Mesothelial cell of epicardium (in vitro differentiated cells): ENCODE measurements around the gene ERVFRD-1. TPM values are rescaled to one million over a fixed set of nuclear protein-coding genes. Genes with fewer than 3 reads are reported as not detected.
A peak's percentile ranks its signal among the peaks of the same experiment; 100 is the strongest.

Source experiments
- DNase-seq, 2 experiments: peaks; one replicate each; pipeline ENCODE4 v3.0.0; 2021; ENCODE audit warnings: low spot score in 2 of 2; ENCODE audit not compliant: unreplicated experiment in 2 of 2
- H3K27ac Mint-ChIP-seq: 2 replicates; pipeline ENCODE4 v1.8.0; 2021; ENCODE audit warnings: mixed read lengths
- H3K27me3 Mint-ChIP-seq: 2 replicates; pipeline ENCODE4 v1.8.0; 2021; ENCODE audit warnings: low read depth, mixed read lengths
- H3K36me3 Mint-ChIP-seq: 2 replicates; pipeline ENCODE4 v1.8.0; 2021; ENCODE audit warnings: mixed read lengths
- H3K4me1 Mint-ChIP-seq: 2 replicates; pipeline ENCODE4 v1.8.0; 2021; ENCODE audit warnings: mixed read lengths
- H3K4me3 Mint-ChIP-seq: 2 replicates; pipeline ENCODE4 v1.8.0; 2021; ENCODE audit warnings: mild to moderate bottlenecking, moderate library complexity, mixed read lengths
- H3K9me3 Mint-ChIP-seq: 2 replicates; pipeline ENCODE4 v1.8.0; 2021; ENCODE audit warnings: mixed read lengths
- CTCF ChIP-seq: fragments of 200-600 bp; sonication (generic); IDR thresholded peaks from one replicate; pipeline ENCODE4 v1.5.0; 2021; ENCODE audit warnings: antibody characterized with exemption; ENCODE audit not compliant: unreplicated experiment
- total RNA-seq: library from RNA; stranded (reverse); gene quantifications from 3 replicates; pipeline ENCODE4 v1.2.1, GENCODE V29; 2021

The ERVFRD-1 gene
- total RNA-seq, 1 donor from 2014 or later: 0.25 TPM

- Mint-ChIP-seq H3K27ac (peak overlapping the region; percentile 43), H3K36me3 (no peaks in the 10 kb centered on the region), H3K4me1 (peaks cover 9% of the 10 kb centered on the region), H3K9me3 (peaks cover 4% of the 10 kb centered on the region), H3K4me3 (no peak overlapping the region), H3K27me3 (no peaks in the 10 kb centered on the region)
- TF ChIP-seq CTCF: no peak
- DNase-seq: no peak
Measured at GRCh38 chr6:11151488-11151887, 40.0 kb upstream of the ERVFRD-1 start.

- no peaks in the 10 kb centered on the region for H3K27me3 Mint-ChIP-seq
- no peak for DNase-seq
- no peaks in the 10 kb centered on the region for H3K36me3 Mint-ChIP-seq
- TF ChIP-seq CTCF: no peak
- no peak overlapping the region for H3K4me3 Mint-ChIP-seq
- H3K9me3 Mint-ChIP-seq: no peaks in the 10 kb centered on the region
- peaks cover 9% of the 10 kb centered on the region for H3K4me1 Mint-ChIP-seq
- H3K27ac Mint-ChIP-seq: no peak overlapping the region
Measured at GRCh38 chr6:11149551-11149950, 38.0 kb upstream of the ERVFRD-1 start.

GRCh38 chr6:11146117-11146826, 34.7 kb upstream of the ERVFRD-1 start:
- Mint-ChIP-seq H3K9me3 (no peaks in the 10 kb centered on the region), H3K27ac (no peak overlapping the region), H3K27me3 (no peaks in the 10 kb centered on the region), H3K36me3 (no peaks in the 10 kb centered on the region), H3K4me3 (no peak overlapping the region), H3K4me1 (peaks cover 9% of the 10 kb centered on the region)
- no peak for TF ChIP-seq CTCF
- no peak for DNase-seq

DNA sequence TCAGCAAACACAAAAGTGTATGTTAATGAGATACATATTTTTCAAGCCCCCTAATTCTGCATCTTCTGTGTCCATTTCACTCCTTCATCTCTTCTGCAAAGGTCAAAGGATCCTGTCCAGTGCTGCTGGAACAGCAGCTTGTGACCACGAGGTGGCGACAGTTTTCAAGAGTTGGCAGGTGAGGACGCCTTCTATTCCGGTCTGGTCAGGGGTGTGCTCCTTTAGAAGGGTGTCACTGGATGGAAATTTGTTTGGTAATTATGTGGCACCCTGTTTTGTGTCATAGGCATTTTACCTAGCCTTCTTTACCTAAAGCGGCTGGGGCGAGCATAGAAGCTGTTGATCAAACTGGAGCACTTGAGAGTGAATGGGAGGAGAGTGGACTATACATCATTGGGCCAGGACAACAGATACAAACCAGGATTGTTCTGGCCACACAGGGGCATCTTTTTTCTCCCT, 32.9 kb upstream of the ERVFRD-1 start:
- Mint-ChIP-seq H3K4me1 (peaks cover 10% of the 10 kb centered on the region), H3K4me3 (no peak overlapping the region), H3K27me3 (no peaks in the 10 kb centered on the region), H3K9me3 (peaks cover 5% of the 10 kb centered on the region), H3K27ac (no peak overlapping the region), H3K36me3 (no peaks in the 10 kb centered on the region)
- peak; percentile 45 to 71 for DNase-seq
- TF ChIP-seq CTCF: peak; percentile 83

DNA sequence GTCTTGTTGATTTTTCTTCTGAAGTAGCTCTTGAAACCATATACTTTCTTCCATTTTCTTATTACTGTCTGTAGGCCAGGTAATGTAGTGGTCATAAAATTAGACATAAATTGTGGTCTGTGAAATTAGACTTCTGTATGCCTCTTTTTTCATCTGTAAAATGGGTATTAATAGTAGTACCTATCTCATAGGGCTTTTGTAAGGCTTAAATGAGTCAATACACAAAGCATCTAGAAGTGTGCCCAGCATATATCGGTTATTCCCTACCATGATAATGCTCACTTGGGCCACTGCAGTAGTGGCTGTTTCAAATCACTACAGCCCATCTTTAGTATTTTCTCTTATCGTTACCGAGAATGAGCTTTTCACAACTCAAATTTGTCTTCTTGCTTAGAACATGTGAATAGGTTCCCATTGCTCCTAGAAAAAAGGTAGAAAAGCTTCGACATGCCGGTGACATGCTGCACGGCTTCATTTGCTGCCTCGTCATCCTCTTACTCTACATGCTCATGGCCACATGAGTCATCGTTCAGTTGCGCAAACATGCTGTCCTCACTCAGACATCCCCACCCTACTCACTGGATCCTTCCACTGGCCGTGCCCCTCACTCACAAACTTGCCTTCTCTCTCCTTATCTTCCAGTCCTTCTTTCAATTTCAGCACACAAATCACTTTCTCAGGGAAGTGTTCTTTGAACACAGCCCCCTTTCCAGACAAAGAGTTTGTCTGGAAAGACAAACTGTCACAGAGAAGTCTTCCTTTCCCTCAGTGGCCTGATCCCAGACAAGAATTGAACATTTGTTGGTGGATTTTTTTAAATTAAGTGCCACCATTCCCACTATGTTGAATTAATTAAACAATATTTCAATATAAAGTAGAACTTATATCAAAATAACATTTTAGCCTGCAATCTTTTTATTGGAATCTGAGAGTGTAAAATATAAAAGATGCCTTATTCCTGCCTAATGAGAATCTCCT, 32.2 kb upstream of the ERVFRD-1 start:
- Mint-ChIP-seq H3K27me3 (no peaks in the 10 kb centered on the region), H3K4me1 (peaks cover 17% of the 10 kb centered on the region), H3K36me3 (no peaks in the 10 kb centered on the region), H3K27ac (peak overlapping the region; percentile 28), H3K9me3 (peaks cover 5% of the 10 kb centered on the region), H3K4me3 (no peak overlapping the region)
- no peak for TF ChIP-seq CTCF
- no peak for DNase-seq
